ENCODE data around the gene ALMS1. TPM values are rescaled to one million over a fixed set of nuclear protein-coding genes. Genes with fewer than 3 reads are reported as not detected.

ALMS1 gene
- total RNA-seq, 1 experiment from 2014 or later, result 7.4 TPM

- Mint-ChIP-seq H3K27ac (ENCODE audit: unreplicated experiment) (no peak overlapping the region), H3K4me3 (ENCODE audit: unreplicated experiment) (no peak overlapping the region), H3K36me3 (ENCODE audit: insufficient read depth, unreplicated experiment) (no peaks in the 10 kb centered on the region), H3K9me3 (ENCODE audit: unreplicated experiment) (no peaks in the 10 kb centered on the region), H3K4me1 (ENCODE audit: low read depth, unreplicated experiment) (no peaks in the 10 kb centered on the region), H3K27me3 (ENCODE audit: insufficient read depth, unreplicated experiment) (peaks cover 10% of the 10 kb centered on the region)
- no peaks in the 10 kb centered on the region for H3K4me1 ChIP-seq
- intact Hi-C loops (cut with micrococcal nuclease; ENCODE audit: unreplicated experiment), result no loop called here
- H3K4me3 ChIP-seq (ENCODE audit: low read depth, low read length), result no peak overlapping the region
- CTCF ChIA-PET, result no interaction called here
- TF ChIP-seq CTCF (IDR thresholded peaks at IDR 0.05; ENCODE audit: insufficient read depth in 1 of 2, low read depth in 1 of 2, low read length in 1 of 2, severe bottlenecking in 1 of 2, unreplicated experiment in 1 of 2), result no peak
- H3K36me3 ChIP-seq (ENCODE audit: control insufficient read depth, insufficient read depth, low read length), result no peaks in the 10 kb centered on the region
- no TSS peak for BruUV-seq (replicated peaks)
- no peaks in the 10 kb centered on the region for H3K9me3 ChIP-seq
- H3K27me3 ChIP-seq (replicated peaks; ENCODE audit: control insufficient read depth, insufficient read depth, low read length), result no peaks in the 10 kb centered on the region
- POLR2A ChIA-PET, result no interaction called here
- DNase-seq, result no peak
Measured at GRCh38 chr2:73373344-73373743, 12.3 kb upstream of the ALMS1 start.

GRCh38 chr2:73374269-73374668, 11.4 kb upstream of the ALMS1 start:
- Mint-ChIP-seq H3K36me3 (ENCODE audit: insufficient read depth, unreplicated experiment) (no peaks in the 10 kb centered on the region), H3K9me3 (ENCODE audit: unreplicated experiment) (no peaks in the 10 kb centered on the region), H3K27me3 (ENCODE audit: insufficient read depth, unreplicated experiment) (peaks cover 11% of the 10 kb centered on the region), H3K27ac (ENCODE audit: unreplicated experiment) (no peak overlapping the region), H3K4me3 (ENCODE audit: unreplicated experiment) (no peak overlapping the region), H3K4me1 (ENCODE audit: low read depth, unreplicated experiment) (no peaks in the 10 kb centered on the region)
- no peaks in the 10 kb centered on the region for H3K27me3 ChIP-seq (replicated peaks; ENCODE audit: control insufficient read depth, insufficient read depth, low read length)
- no peaks in the 10 kb centered on the region for H3K36me3 ChIP-seq (ENCODE audit: control insufficient read depth, insufficient read depth, low read length)
- H3K9me3 ChIP-seq, result no peaks in the 10 kb centered on the region
- H3K4me1 ChIP-seq, result no peaks in the 10 kb centered on the region
- TF ChIP-seq CTCF (IDR thresholded peaks at IDR 0.05; ENCODE audit: insufficient read depth in 1 of 2, low read depth in 1 of 2, low read length in 1 of 2, severe bottlenecking in 1 of 2, unreplicated experiment in 1 of 2), result no peak
- ChIA-PET POLR2A (no interaction called here), CTCF (no interaction called here)
- intact Hi-C loops (cut with micrococcal nuclease; ENCODE audit: unreplicated experiment), result no loop called here
- no peak for DNase-seq
- no TSS peak for BruUV-seq (replicated peaks)
- H3K4me3 ChIP-seq (ENCODE audit: low read depth, low read length), result no peak overlapping the region

GRCh38 chr2:73376681-73377080, 9.0 kb upstream of the ALMS1 start:
- no peaks in the 10 kb centered on the region for H3K9me3 Mint-ChIP-seq (ENCODE audit: unreplicated experiment)
- no TSS peak for BruUV-seq (replicated peaks)
- H3K36me3 Mint-ChIP-seq (ENCODE audit: insufficient read depth, unreplicated experiment), result no peaks in the 10 kb centered on the region
- Histone ChIP-seq H3K9me3 (no peaks in the 10 kb centered on the region), H3K4me3 (ENCODE audit: low read depth, low read length) (no peak overlapping the region), H3K36me3 (ENCODE audit: control insufficient read depth, insufficient read depth, low read length) (no peaks in the 10 kb centered on the region), H3K27me3 (replicated peaks; ENCODE audit: control insufficient read depth, insufficient read depth, low read length) (no peaks in the 10 kb centered on the region), H3K4me1 (no peaks in the 10 kb centered on the region)
- ChIA-PET CTCF (no interaction called here), POLR2A (interaction anchor here (0.5 kb wide), 1 partner anchor 531 kb away, joined by 3 read pairs; no protein-coding TSS in a partner anchor)
- intact Hi-C loops (cut with micrococcal nuclease; ENCODE audit: unreplicated experiment), result no loop called here
- no peak for DNase-seq
- H3K4me1 Mint-ChIP-seq (ENCODE audit: low read depth, unreplicated experiment), result no peaks in the 10 kb centered on the region
- H3K27ac Mint-ChIP-seq (ENCODE audit: unreplicated experiment), result no peak overlapping the region
- no peak overlapping the region for H3K4me3 Mint-ChIP-seq (ENCODE audit: unreplicated experiment)
- TF ChIP-seq CTCF (IDR thresholded peaks at IDR 0.05; ENCODE audit: insufficient read depth in 1 of 2, low read depth in 1 of 2, low read length in 1 of 2, severe bottlenecking in 1 of 2, unreplicated experiment in 1 of 2), result no peak
- peaks cover 20% of the 10 kb centered on the region for H3K27me3 Mint-ChIP-seq (ENCODE audit: insufficient read depth, unreplicated experiment)

Measured in Caco-2 (cell line).